ENCODE data around the gene NGDN.
"Not testable (repeated sequence)": the region's sequence is repeated elsewhere in the genome, so short reads cannot be mapped to it uniquely, and the experiment has no call there.

The NGDN gene

GRCh38 chr14:23469127-23469905, at the start of gene NGDN:
NGDN (plus strand) TSS chr14:23469703; CDS start chr14:23469716, 13 bp downstream.
- DNase-seq (ENCODE audit: low spot score), result peak; percentile 92

GRCh38 chr14:23421594-23421993, 47.9 kb upstream of the NGDN start:
- DNase-seq (ENCODE audit: low spot score), result no peak

GRCh38 chr14:23423657-23424056, 45.8 kb upstream of the NGDN start:
- no peak for DNase-seq (ENCODE audit: low spot score)

GRCh38 chr14:23425169-23425568, 44.3 kb upstream of the NGDN start:
- no peak for DNase-seq (ENCODE audit: low spot score)

GRCh38 chr14:23425798-23426197, 43.7 kb upstream of the NGDN start:
- not testable (repeated sequence) for DNase-seq (ENCODE audit: low spot score)

GRCh38 chr14:23428686-23429495, 40.6 kb upstream of the NGDN start:
- no peak for DNase-seq (ENCODE audit: low spot score)

- DNase-seq (ENCODE audit: low spot score), result no peak
These were observed 39.3 kb upstream of the NGDN start for GRCh38 chr14:23430016-23430722.

- DNase-seq (ENCODE audit: low spot score), result no peak
These were observed 38.8 kb upstream of the NGDN start for GRCh38 chr14:23430723-23431085.

- DNase-seq (ENCODE audit: low spot score), result no peak
These were observed 38.0 kb upstream of the NGDN start for GRCh38 chr14:23431486-23431885.

GRCh38 chr14:23432102-23432925, 37.2 kb upstream of the NGDN start:
- DNase-seq (ENCODE audit: low spot score), result no peak

- no peak for DNase-seq (ENCODE audit: low spot score)
These were observed 36.6 kb upstream of the NGDN start for GRCh38 chr14:23432946-23433345.

- no peak for DNase-seq (ENCODE audit: low spot score)
These were observed 36.0 kb upstream of the NGDN start for GRCh38 chr14:23433457-23433856.

- no peak for DNase-seq (ENCODE audit: low spot score)
These were observed 34.8 kb upstream of the NGDN start for GRCh38 chr14:23434488-23435222.

- no peak for DNase-seq (ENCODE audit: low spot score)
These were observed 33.8 kb upstream of the NGDN start, which contains the start of gene MYH7 for GRCh38 chr14:23435543-23436326. MYH7 (minus strand) TSS chr14:23435660; CDS start chr14:23433732, 1,928 bp downstream.

- DNase-seq (ENCODE audit: low spot score), result peak; percentile 54
These were observed 33.0 kb upstream of the NGDN start for GRCh38 chr14:23436327-23437132.

- no peak for DNase-seq (ENCODE audit: low spot score)
These were observed 32.1 kb upstream of the NGDN start for GRCh38 chr14:23437133-23438100.

GRCh38 chr14:23438101-23438971, 31.2 kb upstream of the NGDN start:
- no peak for DNase-seq (ENCODE audit: low spot score)

Data from D341Med (cell line).